GM21367 (cell line): ENCODE measurements around the gene PCDHGB5.
A peak's percentile ranks its signal among the peaks of the same experiment; 100 is the strongest.

Experiments used
- ATAC-seq: cut with Tn5 transposase; IDR thresholded peaks from one replicate; pipeline ENCODE4 v1.9.1; 2021; ENCODE audit not compliant: unreplicated experiment

PCDHGB5 gene

GRCh38 chr5:141397756-141398551 is at the start of gene PCDHGB5:
Gene PCDHGB5 (plus strand): TSS chr5:141397947. CDS start chr5:141398128, 181 bp downstream.
- peak; percentile 47 for ATAC-seq

- ATAC-seq: peak; percentile 83
These were observed 47.7 kb upstream of the PCDHGB5 start, which contains the start of gene PCDHGB1 for GRCh38 chr5:141349917-141350619. Gene PCDHGB1 (plus strand): TSS chr5:141350099. CDS start chr5:141350261, 162 bp downstream.

GRCh38 chr5:141351591-141351990 is 46.2 kb upstream of the PCDHGB5 start:
- ATAC-seq: no peak

GRCh38 chr5:141354900-141355469 is 42.8 kb upstream of the PCDHGB5 start, which contains the start of gene PCDHGA4:
Gene PCDHGA4 (plus strand): TSS chr5:141355021. CDS start chr5:141355108, 87 bp downstream.
- no peak for ATAC-seq

GRCh38 chr5:141355641-141356040 is 42.1 kb upstream of the PCDHGB5 start:
- no peak for ATAC-seq

GRCh38 chr5:141356133-141356532 is 41.6 kb upstream of the PCDHGB5 start:
- no peak for ATAC-seq

GRCh38 chr5:141356950-141357349 is 40.8 kb upstream of the PCDHGB5 start:
- ATAC-seq: no peak

GRCh38 chr5:141359790-141360426 is 37.8 kb upstream of the PCDHGB5 start, which contains the start of gene PCDHGB2:
Gene PCDHGB2 (plus strand): TSS chr5:141359994. CDS start chr5:141360136, 142 bp downstream.
- no peak for ATAC-seq

- no peak for ATAC-seq
These were observed 37.1 kb upstream of the PCDHGB5 start for GRCh38 chr5:141360685-141361084.

GRCh38 chr5:141362719-141363118 is 35.0 kb upstream of the PCDHGB5 start:
- ATAC-seq: no peak

GRCh38 chr5:141363952-141364660 is 33.6 kb upstream of the PCDHGB5 start, which contains the start of gene PCDHGA5:
Gene PCDHGA5 (plus strand): TSS chr5:141364162. CDS start chr5:141364331, 169 bp downstream.
- no peak for ATAC-seq

GRCh38 chr5:141366016-141366896 is 31.5 kb upstream of the PCDHGB5 start:
- no peak for ATAC-seq

GRCh38 chr5:141369994-141370848 is 27.5 kb upstream of the PCDHGB5 start, which contains the start of gene PCDHGB3:
Gene PCDHGB3 (plus strand): TSS chr5:141370242. CDS start chr5:141370395, 153 bp downstream.
- peak; percentile 91 for ATAC-seq

- ATAC-seq: no peak
These were observed 25.9 kb upstream of the PCDHGB5 start for GRCh38 chr5:141371572-141372475.

GRCh38 chr5:141373673-141374317 is 24.0 kb upstream of the PCDHGB5 start, which contains the start of gene PCDHGA6:
Gene PCDHGA6 (plus strand): TSS chr5:141373891. CDS start chr5:141374084, 193 bp downstream.
- ATAC-seq: no peak

- no peak for ATAC-seq
These were observed 23.1 kb upstream of the PCDHGB5 start for GRCh38 chr5:141374627-141375026.
